ENCODE results near the gene KCNK3. TPM values are rescaled to one million over a fixed set of nuclear protein-coding genes. Genes with fewer than 3 reads are reported as not detected.

KCNK3 gene
- total RNA-seq, 2 donors from 2014 or later: not detected

DNA sequence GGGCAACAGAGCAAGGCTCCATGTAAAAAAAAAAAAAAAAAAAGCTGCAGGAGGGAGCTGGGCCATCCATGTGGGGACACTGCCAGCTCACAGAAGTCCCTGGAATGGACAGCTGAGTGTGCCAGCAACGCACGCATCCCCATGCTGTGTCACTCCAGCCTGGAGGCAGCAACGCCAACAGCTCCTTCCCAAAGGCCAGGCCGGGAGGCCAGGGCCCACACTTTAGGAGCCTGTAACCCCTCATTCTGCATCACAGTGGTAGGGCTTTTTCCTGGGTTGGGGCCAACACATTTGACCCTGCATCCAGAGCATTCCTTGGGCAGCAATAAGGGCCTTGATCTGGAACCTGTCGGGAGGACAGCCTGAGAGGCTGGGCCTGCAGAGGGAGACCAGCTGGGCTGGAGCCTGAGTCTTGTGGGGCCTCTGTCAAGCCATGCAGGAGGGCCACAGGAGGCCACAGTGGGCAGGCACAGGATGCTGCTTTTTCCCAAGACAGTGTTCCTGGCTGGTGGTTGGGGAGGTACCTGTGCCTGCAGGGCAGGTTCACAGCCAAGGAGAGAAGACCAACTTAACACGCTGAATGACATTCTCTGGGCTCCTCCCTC lies 16.8 kb upstream of the KCNK3 start:
- Mint-ChIP-seq H3K27ac (no peak overlapping the region), H3K36me3 (no peaks in the 10 kb centered on the region), H3K9me3 (no peaks in the 10 kb centered on the region)
- ATAC-seq (no peak), DNase-seq (ENCODE audit: low spot score in 2 of 2) (no peak)

DNA sequence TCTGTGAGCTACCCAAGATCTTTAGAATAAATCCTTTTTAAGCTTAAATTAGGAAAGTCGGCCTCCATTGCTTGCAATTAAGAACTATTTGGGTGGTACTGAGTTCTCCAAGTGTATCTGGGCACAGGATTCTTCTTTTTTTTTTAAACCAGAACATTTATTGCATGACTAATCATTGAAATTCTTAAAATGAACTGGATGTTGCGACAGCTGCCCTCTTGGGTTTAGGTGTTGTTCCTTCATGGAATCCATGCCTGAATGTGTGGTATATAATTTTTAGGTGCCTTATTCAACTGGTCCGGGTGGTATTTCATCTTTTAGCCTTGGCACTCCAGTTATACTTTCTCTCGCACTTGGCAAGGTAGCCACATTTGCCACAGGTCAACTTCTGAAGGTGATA lies 14.5 kb upstream of the KCNK3 start:
- Mint-ChIP-seq H3K27ac (no peak overlapping the region), H3K36me3 (no peaks in the 10 kb centered on the region), H3K9me3 (no peaks in the 10 kb centered on the region)
- no peak for ATAC-seq
- no peak for DNase-seq (ENCODE audit: low spot score in 2 of 2)

DNA sequence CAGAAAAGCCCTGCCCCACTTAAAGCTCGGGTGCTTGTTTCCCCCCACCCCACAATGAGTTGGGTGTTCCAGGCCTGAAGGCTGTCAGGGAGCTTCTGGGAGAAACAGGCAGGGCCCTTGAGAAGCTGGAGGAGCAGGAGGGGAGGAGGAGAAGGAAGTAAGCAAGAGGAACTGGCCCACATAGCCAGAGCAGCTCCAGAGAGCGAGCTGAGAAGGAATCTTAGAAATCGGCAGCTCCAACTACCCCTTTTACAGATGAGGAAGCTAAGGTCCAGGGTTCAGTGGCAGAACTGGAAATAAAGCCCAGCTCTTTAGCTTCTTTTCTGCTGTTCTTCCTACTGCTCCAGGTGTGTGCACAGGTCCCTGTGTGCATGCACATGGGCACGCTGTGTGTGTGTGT lies 12.7 kb upstream of the KCNK3 start:
- H3K36me3 Mint-ChIP-seq: no peaks in the 10 kb centered on the region
- H3K27ac Mint-ChIP-seq: no peak overlapping the region
- no peak for DNase-seq (ENCODE audit: low spot score in 2 of 2)
- no peak for ATAC-seq
- H3K9me3 Mint-ChIP-seq: no peaks in the 10 kb centered on the region

DNA sequence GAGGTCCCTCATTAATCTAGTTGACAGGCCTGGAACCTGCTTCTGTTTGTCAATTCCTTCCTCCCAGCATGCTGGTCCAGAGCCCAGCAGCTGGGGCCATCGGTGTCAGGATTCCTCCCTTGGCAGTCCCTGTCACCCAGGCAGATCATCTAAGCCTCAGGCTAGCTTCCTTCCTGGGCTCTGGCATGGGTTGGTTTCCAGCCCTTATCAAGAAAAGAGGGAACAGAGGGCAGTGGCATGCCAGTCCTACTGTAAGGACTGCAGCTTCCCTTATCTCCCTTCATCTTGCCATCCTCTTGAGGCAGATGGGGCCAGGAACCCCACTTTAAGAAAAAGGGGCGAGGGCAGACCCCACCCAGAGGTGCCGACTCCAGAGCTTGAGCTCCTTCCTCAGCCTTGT lies 10.9 kb upstream of the KCNK3 start:
- Mint-ChIP-seq H3K27ac (no peak overlapping the region), H3K36me3 (no peaks in the 10 kb centered on the region), H3K9me3 (no peaks in the 10 kb centered on the region)
- DNase-seq (ENCODE audit: low spot score in 2 of 2) (no peak), ATAC-seq (no peak)

DNA sequence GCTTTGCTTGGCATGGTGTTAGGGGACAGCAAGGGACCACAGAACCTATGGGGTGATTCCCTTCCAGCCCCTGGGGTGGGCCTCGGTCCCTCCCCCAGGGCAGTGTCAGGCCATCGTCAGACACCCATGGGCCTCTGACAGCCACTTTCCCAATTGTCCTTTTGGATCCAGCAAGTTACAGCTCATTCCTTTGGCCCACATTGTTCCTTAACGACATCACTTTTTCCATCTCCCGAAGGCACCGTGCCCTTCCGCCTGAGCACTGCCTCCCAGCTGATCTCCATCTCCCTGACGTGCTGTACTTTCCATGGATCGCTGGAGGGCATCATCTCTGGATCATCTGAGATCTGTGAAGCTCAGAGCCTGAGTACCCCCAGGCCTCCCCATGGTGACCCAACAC lies 10.4 kb upstream of the KCNK3 start:
- no peak for ATAC-seq
- DNase-seq (ENCODE audit: low spot score in 2 of 2): no peak
- Mint-ChIP-seq H3K36me3 (no peaks in the 10 kb centered on the region), H3K27ac (no peak overlapping the region), H3K9me3 (no peaks in the 10 kb centered on the region)

DNA sequence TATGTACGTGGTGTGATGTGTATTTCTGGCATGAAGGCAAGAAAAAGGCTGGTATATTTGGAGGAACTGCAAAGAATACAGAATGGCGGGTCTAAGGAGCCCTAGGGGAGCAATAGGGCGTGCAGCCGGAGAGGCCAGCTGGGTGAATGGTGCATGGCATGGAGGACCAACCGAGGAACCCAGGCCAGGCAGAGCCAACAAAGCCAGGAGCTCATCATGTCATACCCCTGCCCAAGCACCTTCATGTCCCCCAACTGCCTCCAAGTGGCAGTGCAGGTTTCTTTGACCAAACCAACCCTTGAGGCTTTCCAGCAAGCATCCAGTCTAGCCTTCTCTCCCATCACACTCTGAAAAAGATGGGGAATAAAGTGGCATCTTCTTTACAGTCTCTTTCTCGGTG lies 8.9 kb upstream of the KCNK3 start:
- Mint-ChIP-seq H3K9me3 (no peaks in the 10 kb centered on the region), H3K27ac (no peak overlapping the region), H3K36me3 (no peaks in the 10 kb centered on the region)
- DNase-seq (ENCODE audit: low spot score in 2 of 2): no peak
- ATAC-seq: no peak

DNA sequence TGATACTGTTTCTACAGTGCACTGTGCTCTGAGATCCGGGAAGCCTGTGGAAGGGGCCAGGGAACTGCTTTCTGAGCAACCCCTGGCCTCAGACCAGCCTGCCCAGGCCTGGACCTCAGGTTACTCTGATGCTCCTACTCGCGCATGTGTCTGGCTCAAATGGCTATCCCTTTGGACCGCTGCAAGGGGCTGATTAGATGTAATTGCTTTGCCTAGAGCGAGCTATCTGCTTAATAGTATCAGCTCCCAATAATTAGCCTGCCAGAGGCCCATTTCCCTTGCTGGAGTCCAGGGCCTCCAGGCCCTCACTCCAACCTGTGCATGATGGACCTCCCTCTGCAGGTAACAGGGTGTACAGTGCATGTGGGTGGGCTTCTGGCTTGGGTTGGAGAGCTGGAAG lies 7.2 kb upstream of the KCNK3 start:
- no peak overlapping the region for H3K27ac Mint-ChIP-seq
- no peak for DNase-seq (ENCODE audit: low spot score in 2 of 2)
- H3K9me3 Mint-ChIP-seq: no peaks in the 10 kb centered on the region
- no peak for ATAC-seq
- no peaks in the 10 kb centered on the region for H3K36me3 Mint-ChIP-seq

DNA sequence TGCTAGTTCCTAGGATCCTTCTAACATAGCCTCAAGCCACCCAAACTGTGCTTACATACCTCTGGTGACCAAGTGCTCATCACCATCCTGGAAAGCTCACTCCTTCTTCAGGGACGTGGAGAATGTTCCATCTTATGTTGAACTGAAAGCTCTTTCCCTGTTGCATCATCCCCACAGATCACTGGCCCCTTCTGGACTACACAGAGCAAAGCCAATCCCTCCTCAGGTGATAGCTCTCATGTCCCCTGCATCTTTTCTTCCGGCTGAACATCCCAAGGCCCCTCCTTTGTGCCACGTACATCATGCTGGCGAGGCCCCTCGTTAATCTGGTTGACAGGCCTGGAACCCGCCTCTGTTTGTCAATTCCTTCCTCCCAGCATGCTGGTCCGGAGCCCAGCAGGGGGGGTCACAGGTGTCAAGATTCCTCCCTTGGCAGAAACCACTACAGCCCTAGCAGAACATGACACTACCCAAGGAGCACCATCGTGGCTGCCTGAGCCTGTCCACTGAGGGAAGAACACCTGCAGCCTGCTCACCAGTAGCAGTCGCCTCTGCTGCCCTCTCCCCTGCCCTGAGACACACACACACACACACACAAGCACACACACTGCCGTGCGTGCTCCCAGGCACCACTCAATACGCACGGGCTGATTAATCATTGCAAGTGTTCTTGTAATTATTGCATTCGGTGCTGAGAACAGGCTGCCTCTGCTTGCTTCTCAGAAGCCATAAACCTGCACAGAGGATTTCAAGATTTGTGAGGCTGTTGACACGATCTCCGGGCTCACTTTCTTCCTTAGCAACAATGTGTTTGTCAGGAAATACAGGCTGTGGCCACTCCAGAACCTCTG lies 6.3 kb upstream of the KCNK3 start:
- H3K36me3 Mint-ChIP-seq: no peaks in the 10 kb centered on the region
- H3K9me3 Mint-ChIP-seq: no peaks in the 10 kb centered on the region
- ATAC-seq (no peak), DNase-seq (ENCODE audit: low spot score in 2 of 2) (no peak)
- H3K27ac Mint-ChIP-seq: no peak overlapping the region

DNA sequence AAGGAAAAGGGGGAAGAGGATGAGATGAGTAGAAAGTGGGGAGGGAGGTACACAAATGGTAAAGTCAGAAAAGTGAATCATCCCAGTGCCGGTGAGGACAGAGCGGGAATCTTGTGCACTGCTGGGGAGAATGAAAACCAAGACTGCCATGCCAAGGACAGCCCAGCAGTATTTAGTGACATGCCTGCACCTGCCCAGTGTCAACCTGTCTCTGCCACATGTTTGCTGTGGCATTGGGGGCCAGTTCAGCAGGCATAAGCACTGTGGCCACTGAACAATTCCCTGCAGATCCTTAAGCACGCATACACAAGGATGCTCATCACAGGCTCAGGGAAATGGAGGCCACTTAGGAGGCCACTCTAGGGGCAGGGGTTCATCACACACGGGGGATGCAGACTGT lies 5.2 kb upstream of the KCNK3 start:
- H3K27ac Mint-ChIP-seq: no peak overlapping the region
- ATAC-seq (no peak), DNase-seq (ENCODE audit: low spot score in 2 of 2) (no peak)
- H3K9me3 Mint-ChIP-seq: no peaks in the 10 kb centered on the region
- H3K36me3 Mint-ChIP-seq: no peaks in the 10 kb centered on the region

DNA sequence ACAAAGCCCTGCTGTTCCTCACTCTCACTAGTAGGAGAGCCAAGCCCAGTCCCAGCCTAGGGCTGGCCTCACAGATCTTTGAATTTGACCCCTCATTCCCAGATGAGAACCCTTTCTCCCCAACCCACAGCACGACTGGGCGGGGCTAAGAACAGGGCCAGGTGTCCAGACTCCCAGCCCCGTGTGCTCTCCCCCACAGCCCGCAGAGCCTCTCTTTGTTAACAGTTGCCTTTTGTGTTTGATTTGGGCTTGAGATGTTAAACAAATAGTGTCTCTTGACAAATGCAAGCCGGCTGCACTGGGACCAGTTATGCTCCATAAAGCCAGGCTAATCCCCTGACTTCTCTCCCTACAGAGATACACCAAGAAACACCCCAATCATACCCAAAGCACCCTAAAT lies 4.7 kb upstream of the KCNK3 start:
- ATAC-seq: no peak
- DNase-seq (ENCODE audit: low spot score in 2 of 2): no peak
- Mint-ChIP-seq H3K9me3 (no peaks in the 10 kb centered on the region), H3K36me3 (no peaks in the 10 kb centered on the region), H3K27ac (no peak overlapping the region)

DNA sequence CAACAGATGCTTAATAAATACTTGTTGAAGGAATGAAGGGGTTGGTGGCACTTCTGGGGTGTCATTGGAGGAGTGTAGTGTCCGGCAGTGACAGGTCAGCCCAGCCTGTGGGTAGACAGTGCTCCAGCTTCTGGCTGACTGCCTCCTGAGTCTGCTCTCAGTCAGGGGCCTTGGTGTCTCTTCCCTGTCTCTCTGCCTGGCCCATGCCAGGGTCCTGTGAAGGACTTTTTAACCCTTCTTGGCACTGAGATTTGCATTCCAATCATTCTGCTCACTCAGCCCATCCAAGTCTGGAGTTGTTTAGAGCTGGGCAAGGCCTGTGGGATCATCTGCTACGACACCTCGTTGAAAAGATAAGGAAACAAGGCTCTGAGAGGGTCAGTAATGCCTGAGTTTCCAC lies 1.4 kb upstream of the KCNK3 start:
- Mint-ChIP-seq H3K9me3 (no peaks in the 10 kb centered on the region), H3K27ac (no peak overlapping the region), H3K36me3 (peaks cover 0 to 8% of the 10 kb centered on the region in 2 donors)
- ATAC-seq: no peak
- DNase-seq (ENCODE audit: low spot score in 2 of 2): no peak

DNA sequence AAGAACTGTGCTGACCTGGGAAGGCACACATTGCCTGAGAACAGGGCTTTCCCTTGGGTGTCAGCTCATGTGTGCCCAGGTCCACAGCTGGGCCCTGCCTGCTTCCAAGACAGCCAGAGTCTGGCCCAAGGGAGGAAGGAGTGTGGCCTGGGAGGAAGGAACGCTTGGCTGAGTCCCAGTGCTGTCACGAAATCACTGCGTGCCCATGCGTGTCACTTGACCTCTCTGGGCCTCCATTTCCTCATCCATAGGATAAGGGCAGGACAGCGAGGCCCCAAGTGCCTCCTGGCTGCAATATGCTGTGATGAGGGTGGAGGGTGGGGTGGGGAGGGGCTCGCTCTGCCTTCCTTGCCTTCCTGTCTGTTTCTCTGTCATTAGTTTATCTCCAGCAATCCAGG lies 642 bp upstream of the KCNK3 start:
- H3K36me3 Mint-ChIP-seq: peaks cover 0 to 8% of the 10 kb centered on the region in 2 donors
- no peaks in the 10 kb centered on the region for H3K9me3 Mint-ChIP-seq
- no peak for DNase-seq (ENCODE audit: low spot score in 2 of 2)
- no peak for ATAC-seq
- H3K27ac Mint-ChIP-seq: no peak overlapping the region

DNA sequence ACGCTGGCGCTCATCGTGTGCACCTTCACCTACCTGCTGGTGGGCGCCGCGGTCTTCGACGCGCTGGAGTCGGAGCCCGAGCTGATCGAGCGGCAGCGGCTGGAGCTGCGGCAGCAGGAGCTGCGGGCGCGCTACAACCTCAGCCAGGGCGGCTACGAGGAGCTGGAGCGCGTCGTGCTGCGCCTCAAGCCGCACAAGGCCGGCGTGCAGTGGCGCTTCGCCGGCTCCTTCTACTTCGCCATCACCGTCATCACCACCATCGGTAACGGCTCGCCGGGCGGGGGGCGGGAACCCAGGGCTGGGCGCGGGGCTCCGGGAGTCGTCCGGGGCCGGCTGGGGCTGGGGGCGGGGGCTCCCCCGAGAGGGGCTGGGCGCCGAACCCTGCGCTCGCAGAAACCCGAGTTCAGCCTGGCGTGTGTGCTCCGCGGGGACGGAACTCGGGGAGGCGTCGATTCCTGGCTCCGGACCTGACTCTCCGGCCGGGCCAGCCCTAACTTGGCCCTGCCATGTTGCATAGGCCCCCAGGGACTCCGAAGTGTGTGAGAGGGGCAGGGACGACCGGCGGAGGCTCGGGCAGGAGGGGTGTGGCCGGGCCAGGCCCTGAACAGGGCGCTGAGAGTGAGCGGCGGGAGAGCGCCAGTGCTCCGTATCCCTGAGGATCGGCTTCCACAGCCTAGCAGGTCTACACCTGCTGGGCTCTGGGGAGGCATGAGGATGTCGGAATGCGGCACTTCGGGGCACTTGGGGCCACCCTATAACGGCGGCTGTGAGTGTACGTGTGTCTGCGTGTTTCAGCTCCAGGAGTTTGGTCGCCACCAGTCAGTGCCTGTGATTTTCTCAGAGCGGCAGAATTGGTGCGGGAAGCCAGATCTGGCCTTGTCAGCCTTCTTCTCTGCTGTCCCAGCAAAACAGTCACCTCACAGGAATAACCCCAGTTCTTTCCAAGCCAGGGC lies 651 bp downstream of the KCNK3 start:
- H3K27ac Mint-ChIP-seq: no peak overlapping the region
- ATAC-seq (peak; percentile 2 to 64), DNase-seq (ENCODE audit: low spot score in 2 of 2) (peak in 1 of 2 donors; percentile 6)
- H3K36me3 Mint-ChIP-seq: peaks cover 0 to 8% of the 10 kb centered on the region in 2 donors
- H3K9me3 Mint-ChIP-seq: no peaks in the 10 kb centered on the region

DNA sequence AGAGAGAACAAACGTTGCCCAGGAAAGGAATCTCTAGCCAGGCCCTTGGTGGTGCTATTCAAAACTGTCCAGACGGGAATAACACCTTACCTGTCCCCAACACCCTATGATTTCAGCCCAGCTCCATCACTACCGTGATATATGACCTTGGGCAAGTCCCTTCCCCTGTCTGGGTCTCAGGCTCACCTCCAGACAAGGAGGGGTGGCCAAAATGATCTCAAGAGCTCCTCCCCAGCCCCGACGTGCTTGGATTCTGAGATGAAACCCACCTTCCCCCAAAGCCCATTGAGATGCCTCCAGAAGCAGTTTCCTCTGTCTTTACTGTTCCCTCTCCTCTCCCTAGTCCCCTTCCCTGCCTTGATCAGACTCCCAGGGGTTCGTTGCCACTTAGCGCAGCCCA lies 1.5 kb downstream of the KCNK3 start:
- H3K9me3 Mint-ChIP-seq: no peaks in the 10 kb centered on the region
- peaks cover 0 to 8% of the 10 kb centered on the region in 2 donors for H3K36me3 Mint-ChIP-seq
- DNase-seq (ENCODE audit: low spot score in 2 of 2): no peak
- H3K27ac Mint-ChIP-seq: no peak overlapping the region
- ATAC-seq: no peak

DNA sequence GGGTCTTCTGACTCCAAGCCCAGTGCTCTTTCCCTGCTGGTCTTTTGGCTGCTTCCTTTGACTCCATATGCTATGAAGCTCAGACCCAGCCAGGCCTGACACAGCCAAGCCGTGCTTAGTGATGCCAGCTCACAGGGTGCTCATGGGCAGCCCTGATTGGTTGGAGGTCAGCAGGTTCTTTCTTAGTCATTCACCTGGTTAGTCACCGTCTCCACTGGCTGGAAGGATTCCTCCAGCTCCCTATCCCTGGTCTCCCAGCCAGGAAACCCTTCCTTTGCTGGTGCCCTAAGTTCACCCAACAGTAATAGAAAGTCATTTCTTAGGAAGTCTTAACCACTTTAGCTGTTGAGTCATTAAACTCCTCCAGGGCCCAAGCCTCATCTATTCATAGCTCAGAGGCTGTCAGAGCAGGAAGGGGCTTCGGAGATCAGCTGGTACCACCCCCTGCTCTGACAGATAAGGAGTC lies 3.9 kb downstream of the KCNK3 start:
- DNase-seq (ENCODE audit: low spot score in 2 of 2): no peak

DNA sequence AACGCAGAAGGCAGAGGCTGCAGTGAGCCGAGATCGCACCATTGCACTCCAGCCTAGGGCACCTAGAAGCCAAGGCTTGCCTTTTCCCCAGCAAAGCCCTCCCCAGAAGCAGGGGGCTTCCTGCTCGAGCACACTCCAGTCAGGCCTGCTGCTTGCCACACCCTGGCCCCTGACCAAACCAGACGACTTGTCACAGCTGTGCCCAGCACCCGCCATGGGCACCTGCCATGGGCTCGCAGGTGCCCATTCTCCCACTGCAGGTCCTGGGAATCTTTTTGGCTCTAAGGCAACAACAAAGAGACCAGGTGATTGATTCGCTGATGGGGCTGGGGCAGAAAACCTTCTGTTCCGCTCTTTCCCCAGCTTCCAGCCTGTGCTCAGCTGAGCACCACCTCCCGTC lies 4.9 kb downstream of the KCNK3 start:
- DNase-seq (ENCODE audit: low spot score in 2 of 2): no peak
- Mint-ChIP-seq H3K27ac (no peak overlapping the region), H3K9me3 (no peaks in the 10 kb centered on the region), H3K36me3 (peaks cover 0 to 8% of the 10 kb centered on the region in 2 donors)
- ATAC-seq: no peak

More for the DNA sequence above, 3.9 kb downstream of the KCNK3 start:
- peak; percentile 29 to 73 for ATAC-seq
- peaks cover 0 to 8% of the 10 kb centered on the region in 2 donors for H3K36me3 Mint-ChIP-seq
- H3K27ac Mint-ChIP-seq: no peak overlapping the region
- no peaks in the 10 kb centered on the region for H3K9me3 Mint-ChIP-seq

DNA sequence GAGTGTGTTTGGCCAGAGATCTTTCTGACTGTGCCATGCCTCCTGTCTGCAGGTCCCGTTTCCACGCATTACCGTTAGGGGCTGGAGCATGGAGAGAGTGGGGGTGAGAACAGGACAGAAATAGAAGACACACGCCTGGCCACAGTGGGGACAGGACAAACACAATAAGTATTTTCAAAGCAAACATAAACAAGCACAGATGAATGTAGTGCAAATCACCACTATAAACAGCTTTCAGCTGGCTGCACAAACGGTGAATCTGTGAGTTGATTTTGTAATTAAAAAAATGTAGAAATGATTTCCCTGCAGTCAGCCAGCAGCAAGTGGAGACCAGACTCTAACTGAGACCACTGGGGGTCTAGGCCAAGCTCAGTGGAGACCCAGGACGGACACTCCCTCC lies 6.8 kb downstream of the KCNK3 start:
- Mint-ChIP-seq H3K36me3 (peaks cover 0 to 8% of the 10 kb centered on the region in 2 donors), H3K27ac (no peak overlapping the region), H3K9me3 (no peaks in the 10 kb centered on the region)
- ATAC-seq (no peak), DNase-seq (ENCODE audit: low spot score in 2 of 2) (no peak)
